ENCODE measurements around the gene FLNB. TPM values are rescaled to one million over a fixed set of nuclear protein-coding genes. Genes with fewer than 3 reads are reported as not detected.

The FLNB gene
- total and polyA plus RNA-seq, 2 of the 13 experiments (the other 11 are each of a cell fraction or from before 2014, with no cell fraction given) = 106 to 130 TPM

DNA sequence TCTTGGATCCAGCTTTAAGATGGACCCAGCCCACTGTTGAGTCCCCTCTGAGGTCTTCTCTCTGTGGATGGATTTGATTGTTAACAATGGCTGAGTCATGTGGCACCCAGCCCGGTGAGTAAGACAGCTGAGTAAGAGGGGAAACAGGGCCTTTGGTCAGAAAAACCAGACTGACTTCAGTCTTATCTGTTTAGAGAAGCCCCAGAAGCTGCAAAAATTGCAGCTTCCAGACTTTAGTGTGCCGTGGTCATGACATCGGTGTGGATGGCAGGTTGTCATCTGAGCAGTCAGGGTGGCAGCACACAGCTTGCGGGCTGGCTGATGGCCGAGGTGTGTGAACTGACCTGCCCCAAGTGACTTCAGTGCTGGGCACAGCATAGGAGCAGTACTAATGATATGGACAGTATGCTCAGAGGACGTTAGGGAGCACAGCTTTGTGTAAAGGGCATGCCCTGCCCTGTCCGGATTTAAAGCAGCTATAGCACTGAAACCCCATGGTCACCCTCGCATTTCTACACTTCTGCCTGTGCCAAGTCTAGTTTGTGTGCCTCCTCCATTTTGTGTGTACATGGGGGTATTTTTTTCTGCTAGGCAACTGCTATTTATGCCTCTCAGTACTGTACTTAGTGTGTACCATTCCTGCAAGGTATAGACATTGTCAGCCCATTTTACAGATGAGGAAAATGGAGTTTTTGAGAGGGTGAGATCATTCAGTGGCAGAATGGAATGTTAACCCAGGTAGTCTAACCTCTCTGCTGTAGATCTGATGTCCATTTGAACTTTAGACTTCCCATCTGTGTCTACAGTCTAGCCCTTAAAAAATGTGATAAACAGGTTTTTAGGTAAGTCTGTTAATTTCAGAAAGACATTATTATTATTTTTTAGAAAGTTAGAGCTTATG is 44.4 kb downstream of the FLNB start (continued):
- TF ChIP-seq, protein P1, sequence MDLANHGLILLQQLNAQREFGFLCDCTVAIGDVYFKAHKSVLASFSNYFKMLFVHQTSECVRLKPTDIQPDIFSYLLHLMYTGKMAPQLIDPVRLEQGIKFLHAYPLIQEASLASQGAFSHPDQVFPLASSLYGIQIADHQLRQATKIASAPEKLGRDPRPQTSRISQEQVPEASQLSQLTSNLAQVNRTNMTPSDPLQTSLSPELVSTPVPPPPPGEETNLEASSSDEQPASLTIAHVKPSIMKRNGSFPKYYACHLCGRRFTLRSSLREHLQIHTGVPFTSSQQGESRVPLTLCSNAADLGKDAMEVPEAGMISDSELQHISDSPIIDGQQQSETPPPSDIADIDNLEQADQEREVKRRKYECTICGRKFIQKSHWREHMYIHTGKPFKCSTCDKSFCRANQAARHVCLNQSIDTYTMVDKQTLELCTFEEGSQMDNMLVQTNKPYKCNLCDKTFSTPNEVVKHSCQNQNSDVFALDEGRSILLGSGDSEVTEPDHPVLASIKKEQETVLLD (CRISPR knock-in tag; IDR thresholded peaks at IDR 0.05; ENCODE audit: low read depth) = no peak
- TF ChIP-seq KLF11 (CRISPR knock-in tag; IDR thresholded peaks at IDR 0.05) = no peak
- no peak for TF ChIP-seq CBX2 (IDR thresholded peaks at IDR 0.05; ENCODE audit: low read depth, low read length)
- TF ChIP-seq CBX2 (CRISPR knock-in tag; IDR thresholded peaks at IDR 0.05; ENCODE audit: low read depth) = no peak
- TF ChIP-seq FOXA3 (CRISPR knock-in tag; IDR thresholded peaks at IDR 0.05) = peak; percentile 31; the same call in 1 of the 2 replicates
- no peak for TF ChIP-seq ZMYM4 (CRISPR knock-in tag; IDR thresholded peaks at IDR 0.05)
- TF ChIP-seq TOPORS (CRISPR knock-in tag; IDR thresholded peaks at IDR 0.05) = no peak
- TF ChIP-seq U2AF2 (IDR thresholded peaks at IDR 0.05; ENCODE audit: low read depth, low read length) = no peak
- TF ChIP-seq, protein P2, sequence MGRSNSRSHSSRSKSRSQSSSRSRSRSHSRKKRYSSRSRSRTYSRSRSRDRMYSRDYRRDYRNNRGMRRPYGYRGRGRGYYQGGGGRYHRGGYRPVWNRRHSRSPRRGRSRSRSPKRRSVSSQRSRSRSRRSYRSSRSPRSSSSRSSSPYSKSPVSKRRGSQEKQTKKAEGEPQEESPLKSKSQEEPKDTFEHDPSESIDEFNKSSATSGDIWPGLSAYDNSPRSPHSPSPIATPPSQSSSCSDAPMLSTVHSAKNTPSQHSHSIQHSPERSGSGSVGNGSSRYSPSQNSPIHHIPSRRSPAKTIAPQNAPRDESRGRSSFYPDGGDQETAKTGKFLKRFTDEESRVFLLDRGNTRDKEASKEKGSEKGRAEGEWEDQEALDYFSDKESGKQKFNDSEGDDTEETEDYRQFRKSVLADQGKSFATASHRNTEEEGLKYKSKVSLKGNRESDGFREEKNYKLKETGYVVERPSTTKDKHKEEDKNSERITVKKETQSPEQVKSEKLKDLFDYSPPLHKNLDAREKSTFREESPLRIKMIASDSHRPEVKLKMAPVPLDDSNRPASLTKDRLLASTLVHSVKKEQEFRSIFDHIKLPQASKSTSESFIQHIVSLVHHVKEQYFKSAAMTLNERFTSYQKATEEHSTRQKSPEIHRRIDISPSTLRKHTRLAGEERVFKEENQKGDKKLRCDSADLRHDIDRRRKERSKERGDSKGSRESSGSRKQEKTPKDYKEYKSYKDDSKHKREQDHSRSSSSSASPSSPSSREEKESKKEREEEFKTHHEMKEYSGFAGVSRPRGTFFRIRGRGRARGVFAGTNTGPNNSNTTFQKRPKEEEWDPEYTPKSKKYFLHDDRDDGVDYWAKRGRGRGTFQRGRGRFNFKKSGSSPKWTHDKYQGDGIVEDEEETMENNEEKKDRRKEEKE (IDR thresholded peaks at IDR 0.05) = no peak
- no peak for TF ChIP-seq ZNF34 (CRISPR knock-in tag; IDR thresholded peaks at IDR 0.05; ENCODE audit: borderline replicate concordance)
- TF ChIP-seq ZNF552 (CRISPR knock-in tag; IDR thresholded peaks at IDR 0.05; ENCODE audit: borderline replicate concordance) = no peak
- TF ChIP-seq ZNF558 (CRISPR knock-in tag; IDR thresholded peaks at IDR 0.05; ENCODE audit: borderline replicate concordance) = no peak
- TF ChIP-seq ZNF17 (CRISPR knock-in tag; IDR thresholded peaks at IDR 0.05) = no peak
- no peak for TF ChIP-seq ZNF350 (CRISPR knock-in tag; IDR thresholded peaks at IDR 0.05; ENCODE audit: borderline replicate concordance, low read depth)
- TF ChIP-seq, protein P3, sequence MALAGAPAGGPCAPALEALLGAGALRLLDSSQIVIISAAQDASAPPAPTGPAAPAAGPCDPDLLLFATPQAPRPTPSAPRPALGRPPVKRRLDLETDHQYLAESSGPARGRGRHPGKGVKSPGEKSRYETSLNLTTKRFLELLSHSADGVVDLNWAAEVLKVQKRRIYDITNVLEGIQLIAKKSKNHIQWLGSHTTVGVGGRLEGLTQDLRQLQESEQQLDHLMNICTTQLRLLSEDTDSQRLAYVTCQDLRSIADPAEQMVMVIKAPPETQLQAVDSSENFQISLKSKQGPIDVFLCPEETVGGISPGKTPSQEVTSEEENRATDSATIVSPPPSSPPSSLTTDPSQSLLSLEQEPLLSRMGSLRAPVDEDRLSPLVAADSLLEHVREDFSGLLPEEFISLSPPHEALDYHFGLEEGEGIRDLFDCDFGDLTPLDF (CRISPR knock-in tag; IDR thresholded peaks at IDR 0.05) = no peak
- no peak for TF ChIP-seq TBL1XR1 (IDR thresholded peaks at IDR 0.05; ENCODE audit: borderline replicate concordance, low read length, partially characterized antibody)
- TF ChIP-seq ZNF775 (CRISPR knock-in tag; IDR thresholded peaks at IDR 0.05; ENCODE audit: borderline replicate concordance) = no peak
- no peak for TF ChIP-seq MBNL3 (CRISPR knock-in tag; conservative IDR thresholded peaks at IDR 0.05)
- no peak for TF ChIP-seq ISL2 (CRISPR knock-in tag; IDR thresholded peaks at IDR 0.05)
- 0 out of 2 replicates have a peak, but pooled peaks have one; percentile 19 for TF ChIP-seq JUNB (CRISPR knock-in tag; IDR thresholded peaks at IDR 0.05; ENCODE audit: borderline replicate concordance)
- TF ChIP-seq KDM4B (CRISPR knock-in tag; IDR thresholded peaks at IDR 0.05) = no peak
- no peak for TF ChIP-seq ZNF382 (CRISPR knock-in tag; IDR thresholded peaks at IDR 0.05; ENCODE audit: borderline replicate concordance)
- no peak for TF ChIP-seq SUZ12 (IDR thresholded peaks at IDR 0.05; ENCODE audit: low read depth, low read length)
- 0 out of 2 replicates have a peak, but pooled peaks have one; percentile 26 for TF ChIP-seq ZNF343 (CRISPR knock-in tag; IDR thresholded peaks at IDR 0.05)
- TF ChIP-seq ZNF563 (CRISPR knock-in tag; IDR thresholded peaks at IDR 0.05) = no peak
